ENCODE results near the gene CLIC1. TPM values are rescaled to one million over a fixed set of nuclear protein-coding genes. Genes with fewer than 3 reads are reported as not detected.

The CLIC1 gene
- total and polyA plus RNA-seq, 2 experiments from 2014 or later = 269 to 296 TPM

GRCh38 chr6:31729515-31729978 lies 6.8 kb downstream of the CLIC1 start:
- no peaks in the 10 kb centered on the region; the same call in 2 of the 3 replicates for H3K9me3 Mint-ChIP-seq
- Histone ChIP-seq H3K79me2 (replicated peaks; ENCODE audit: insufficient read depth) (peaks cover 11% of the 10 kb centered on the region), H3K4me1 (ENCODE audit: insufficient read depth) (peaks cover 19% of the 10 kb centered on the region), H3K4me2 (peak overlapping the region; percentile 98), H3F3A (replicated peaks; ENCODE audit: low read depth) (peaks cover 37% of the 10 kb centered on the region), H3K27me3 (ENCODE audit: insufficient read depth) (peaks cover 8% of the 10 kb centered on the region; the same call in 1 of the 2 replicates), H3K4me3 (peak overlapping the region; percentile 99), H3K9me2 (ENCODE audit: insufficient read depth) (no peaks in the 10 kb centered on the region), H3K27ac (ENCODE audit: low read depth) (peak overlapping the region; percentile 79), H2AFZ (peak overlapping the region; percentile 95), H4K20me1 (replicated peaks; ENCODE audit: insufficient read depth) (peaks cover 11% of the 10 kb centered on the region; the same call in 1 of the 2 replicates), H3K36me3 (ENCODE audit: insufficient read depth) (peaks cover 29% of the 10 kb centered on the region)
- peak; percentile 98 for DNase-seq (ENCODE audit: low spot score)
- H3K27me3 Mint-ChIP-seq (ENCODE audit: insufficient read depth, low read depth, poor library complexity) = peaks cover 19% of the 10 kb centered on the region
- H3K4me1 Mint-ChIP-seq = peaks cover 30% of the 10 kb centered on the region
- H3K4me3 Mint-ChIP-seq = peak overlapping the region; percentile 93
- TF ChIP-seq CREB1 (CRISPR knock-in tag; IDR thresholded peaks at IDR 0.05; ENCODE audit: low read depth) (peak; percentile 12; the same call in 1 of the 2 replicates), ZNF462 (CRISPR knock-in tag; IDR thresholded peaks at IDR 0.05) (no peak), CTCF (conservative IDR thresholded peaks at IDR 0.05; ENCODE audit: low read depth in 2 of 2) (peak; percentile 78 to 85; a peak in 3 of 4 replicates)
- peak; percentile 79 for ATAC-seq
- H3K27ac Mint-ChIP-seq = peak overlapping the region; percentile 96
- peaks cover 64% of the 10 kb centered on the region for H3K36me3 Mint-ChIP-seq (ENCODE audit: low read depth)
